ENCODE measurements around the gene LARGE1.
"Not testable (repeated sequence)": the region's sequence is repeated elsewhere in the genome, so short reads cannot be mapped to it uniquely, and the experiment has no call there.

The LARGE1 gene

DNA sequence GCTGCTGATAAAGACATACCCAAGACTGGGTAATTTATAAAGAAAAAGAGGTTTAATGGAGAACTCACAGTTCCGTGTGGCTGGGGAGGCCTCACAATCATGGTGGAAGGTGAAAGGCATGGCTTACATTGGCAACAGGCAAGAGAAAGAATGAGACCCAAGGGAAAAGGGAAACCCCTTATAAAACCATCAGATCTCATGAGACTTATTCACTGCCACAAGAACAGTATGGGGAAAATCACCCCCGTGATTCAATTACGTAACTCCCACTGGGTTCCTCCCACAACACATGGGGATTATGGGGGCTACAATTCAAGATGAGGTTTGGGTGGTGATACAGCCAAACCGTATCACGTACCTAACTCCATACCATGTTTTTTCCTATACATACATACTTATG is 557.0 kb downstream of the LARGE1 start:
- not testable (repeated sequence) for DNase-seq (ENCODE audit: low read depth in 3 of 3)

DNA sequence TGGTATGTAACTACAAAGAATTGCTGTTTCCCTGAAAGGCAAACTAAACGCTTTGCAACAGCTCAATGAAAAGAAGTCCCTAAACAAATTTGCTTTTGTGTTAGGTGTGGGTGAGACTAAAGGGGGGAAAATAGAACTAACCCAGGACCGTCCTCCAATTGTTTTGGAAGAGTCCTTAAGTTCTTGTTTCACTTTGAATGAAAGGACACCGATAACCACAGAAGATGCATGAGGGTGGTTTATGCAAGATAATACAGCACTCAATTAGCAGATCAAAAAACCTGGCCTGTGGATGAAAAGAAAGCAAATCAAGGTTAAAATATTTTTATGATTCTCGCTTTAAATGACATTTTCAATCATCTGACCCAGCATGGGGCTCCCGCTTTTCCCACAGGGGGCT is 557.6 kb downstream of the LARGE1 start:
- no peak for DNase-seq (ENCODE audit: low read depth in 3 of 3)

DNA sequence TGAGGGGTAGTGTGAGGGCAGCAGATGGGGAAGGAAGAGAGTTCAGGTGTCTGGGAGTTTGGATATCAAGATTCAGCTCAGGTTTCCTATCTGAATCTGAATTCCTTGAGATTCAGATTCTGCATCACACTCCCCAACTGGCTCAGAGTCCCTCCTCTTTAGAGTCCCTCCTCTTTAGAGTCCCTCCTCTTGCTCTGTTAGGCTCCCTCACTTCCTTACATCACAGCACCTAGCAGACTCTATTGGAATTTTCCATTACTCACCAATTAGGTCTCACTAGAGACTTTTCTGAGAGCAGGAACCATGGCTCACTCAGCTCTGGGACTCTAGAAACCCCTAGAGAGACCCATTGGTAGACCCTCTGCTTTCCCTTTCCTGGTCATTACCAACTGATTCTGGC is 558.7 kb downstream of the LARGE1 start:
- no peak for DNase-seq (ENCODE audit: low read depth in 3 of 3)

DNA sequence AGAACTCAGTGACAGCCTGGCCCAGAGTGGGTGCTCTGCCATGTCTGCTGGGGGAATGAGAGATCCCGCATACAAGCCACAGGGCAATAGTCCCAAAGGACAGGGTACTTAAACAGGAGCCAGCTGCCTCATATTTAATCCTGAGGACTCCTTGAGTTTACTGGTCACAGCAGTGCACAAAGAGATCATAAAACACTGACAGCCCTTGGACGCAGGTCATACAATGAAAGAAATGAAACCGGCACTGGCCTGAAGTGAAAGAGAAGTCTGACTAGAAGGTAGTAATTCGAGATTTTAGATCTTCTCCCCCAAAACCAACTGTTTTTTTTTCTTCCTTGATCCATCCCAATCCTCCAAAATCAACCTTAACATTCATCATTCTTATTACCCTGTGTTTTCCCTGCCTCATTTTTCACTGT is 562.3 kb downstream of the LARGE1 start:
- no peak for DNase-seq (ENCODE audit: low read depth in 3 of 3)

DNA sequence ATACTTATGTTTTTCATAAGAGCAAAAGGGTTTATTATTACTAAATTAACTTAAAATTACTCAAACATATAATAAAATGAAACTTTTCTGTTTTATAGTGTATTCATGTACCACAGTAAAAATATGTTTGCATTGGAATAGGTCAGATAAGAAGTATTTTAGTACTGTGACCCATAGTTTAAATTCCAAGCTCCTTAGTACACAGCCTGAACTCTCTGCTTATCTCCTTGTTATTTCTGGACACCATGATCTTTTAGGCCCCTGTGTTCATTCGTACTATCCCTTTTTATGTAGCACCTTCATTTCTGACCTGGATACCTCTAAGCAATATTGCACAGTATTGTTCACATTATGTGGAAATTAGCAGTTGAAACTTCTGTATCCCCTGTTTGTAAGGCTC is 565.3 kb downstream of the LARGE1 start:
- DNase-seq (ENCODE audit: low read depth in 3 of 3), result no peak

DNA sequence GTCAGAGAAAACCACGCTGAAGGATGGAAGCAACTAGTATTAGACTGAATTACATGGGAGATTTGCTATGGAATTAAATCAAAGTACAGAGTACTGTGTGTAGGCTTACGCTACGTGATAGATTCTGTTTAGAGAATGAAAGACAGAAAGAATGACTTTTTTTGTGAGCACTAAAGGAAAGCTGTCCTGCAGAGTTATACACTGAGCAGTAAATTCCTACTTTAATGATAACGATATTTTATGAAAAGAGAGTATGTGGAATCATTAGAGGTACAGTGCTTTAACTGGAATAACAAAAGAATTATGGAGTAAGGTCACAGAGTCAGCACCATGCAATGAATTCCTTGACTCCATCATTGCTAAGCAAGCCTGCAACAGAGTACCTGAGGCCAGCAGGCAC is 566.8 kb downstream of the LARGE1 start:
- DNase-seq (ENCODE audit: low read depth in 3 of 3), result no peak

DNA sequence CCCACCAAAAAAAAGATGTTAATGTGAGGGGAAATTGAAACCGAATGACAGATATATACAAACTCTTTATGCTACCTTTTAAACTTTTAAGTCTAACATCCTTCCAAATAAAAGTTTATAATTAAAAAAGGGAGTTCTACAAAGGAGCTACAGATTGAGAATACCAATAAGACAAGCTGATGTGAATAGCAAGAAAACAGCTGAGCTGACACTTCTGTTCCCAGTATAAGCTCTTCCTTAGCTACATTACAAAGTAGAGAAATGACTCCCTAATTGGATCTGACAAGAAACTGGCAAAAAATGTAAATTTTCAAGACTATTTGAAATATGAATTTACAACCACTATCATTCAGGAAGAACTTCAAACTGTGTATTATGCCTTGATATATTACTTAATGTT is 567.5 kb downstream of the LARGE1 start:
- DNase-seq (ENCODE audit: low read depth in 3 of 3), result no peak

DNA sequence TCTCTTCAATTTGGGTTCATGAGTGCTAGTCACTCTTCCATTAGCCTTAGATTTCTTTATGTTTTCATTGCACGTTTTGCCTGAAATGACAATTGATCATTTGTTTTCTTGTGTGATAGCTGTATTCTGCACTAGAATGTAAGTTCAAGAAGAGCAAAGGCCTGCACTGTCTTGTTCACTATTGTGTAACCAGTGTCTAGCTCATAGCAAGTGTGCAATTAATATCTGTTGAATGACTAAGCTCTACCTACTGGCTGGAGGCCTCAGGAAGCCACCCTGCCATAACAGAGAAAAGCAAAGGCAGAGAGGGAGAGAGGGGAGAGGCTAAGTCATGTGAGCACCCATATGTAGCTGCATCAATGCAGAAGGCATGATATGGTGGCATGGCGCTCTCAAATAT is 569.3 kb downstream of the LARGE1 start:
- DNase-seq (ENCODE audit: low read depth in 3 of 3), result no peak

DNA sequence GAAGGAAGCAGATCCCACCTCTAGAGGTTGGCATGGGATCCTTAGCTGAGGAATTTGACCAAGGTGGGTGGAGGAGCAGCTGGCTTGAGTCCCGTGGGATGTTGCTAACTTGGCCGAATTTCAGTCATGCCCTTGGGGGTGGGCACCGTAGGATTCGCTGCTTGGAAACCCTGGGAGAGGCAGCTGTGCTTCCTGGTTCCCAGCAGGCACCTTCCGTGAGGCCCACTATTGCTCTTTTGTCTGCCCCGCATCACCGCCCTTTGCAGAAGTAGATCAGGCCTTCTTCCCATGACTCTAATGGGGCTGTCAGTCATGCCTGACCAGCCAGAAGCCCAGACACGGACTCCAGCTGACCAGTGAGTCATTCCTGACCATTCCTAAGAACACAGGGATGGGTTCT is 569.8 kb downstream of the LARGE1 start:
- DNase-seq (ENCODE audit: low read depth in 3 of 3), result no peak

DNA sequence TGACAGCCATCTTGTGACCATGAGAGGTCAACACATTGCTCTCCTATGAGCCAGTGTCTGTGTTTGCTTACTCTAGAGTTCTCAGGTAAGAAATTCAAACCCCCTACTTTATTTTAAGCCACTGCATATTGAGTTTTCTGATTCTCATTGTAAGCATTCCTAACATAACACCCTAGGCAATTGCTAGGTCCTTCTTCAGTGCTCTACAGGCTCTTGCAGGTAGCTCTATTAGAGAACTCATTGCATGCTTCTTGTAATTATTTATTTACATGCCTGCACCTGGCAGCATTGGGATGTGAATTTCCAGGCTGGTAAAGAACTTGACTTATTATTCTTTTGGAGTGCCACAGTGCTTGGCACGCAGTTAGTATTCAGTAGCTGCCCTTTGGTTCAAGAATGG is 573.3 kb downstream of the LARGE1 start:
- DNase-seq (ENCODE audit: low read depth in 3 of 3), result no peak

DNA sequence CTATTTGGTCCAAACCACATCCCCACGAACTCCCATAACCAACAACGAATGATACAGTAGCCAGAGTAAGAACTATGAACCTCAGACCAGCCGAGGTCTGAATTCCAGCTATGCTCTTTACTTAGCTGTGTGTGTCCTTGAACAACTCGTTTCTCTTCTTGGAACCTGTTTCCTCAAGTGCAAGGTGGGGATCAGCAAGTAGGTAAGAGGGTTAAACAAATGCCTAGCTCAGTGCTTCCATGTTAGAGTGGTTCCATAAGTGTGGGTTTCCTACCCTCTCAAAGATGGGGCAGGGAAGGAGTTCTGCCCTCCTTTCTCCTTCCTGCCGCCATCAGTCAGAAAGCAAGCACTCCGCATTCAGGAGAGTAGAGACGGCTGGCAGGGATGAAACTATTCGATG is 578.7 kb downstream of the LARGE1 start:
- no peak for DNase-seq (ENCODE audit: low read depth in 3 of 3)

DNA sequence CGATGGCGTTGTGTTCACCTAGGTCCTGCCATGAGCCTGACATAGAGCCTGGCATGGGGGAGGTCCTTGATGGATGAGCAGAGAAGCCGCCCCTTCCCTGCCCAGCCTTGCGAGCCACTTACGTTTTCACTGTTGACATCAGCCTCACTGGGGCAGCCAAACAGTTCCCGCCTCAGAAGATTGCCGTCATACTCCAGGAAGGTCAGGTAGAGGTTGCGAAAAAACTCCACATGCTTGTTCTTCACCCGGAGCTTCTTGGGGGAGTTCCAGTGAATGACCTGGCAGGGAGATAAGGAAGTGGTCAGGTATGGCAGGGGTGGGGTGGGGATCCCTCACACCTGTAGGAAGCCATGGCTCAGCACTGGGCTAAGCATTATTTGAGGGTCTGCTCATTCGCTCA is 582.8 kb downstream of the LARGE1 start:
- DNase-seq (ENCODE audit: low read depth in 3 of 3), result no peak

DNA sequence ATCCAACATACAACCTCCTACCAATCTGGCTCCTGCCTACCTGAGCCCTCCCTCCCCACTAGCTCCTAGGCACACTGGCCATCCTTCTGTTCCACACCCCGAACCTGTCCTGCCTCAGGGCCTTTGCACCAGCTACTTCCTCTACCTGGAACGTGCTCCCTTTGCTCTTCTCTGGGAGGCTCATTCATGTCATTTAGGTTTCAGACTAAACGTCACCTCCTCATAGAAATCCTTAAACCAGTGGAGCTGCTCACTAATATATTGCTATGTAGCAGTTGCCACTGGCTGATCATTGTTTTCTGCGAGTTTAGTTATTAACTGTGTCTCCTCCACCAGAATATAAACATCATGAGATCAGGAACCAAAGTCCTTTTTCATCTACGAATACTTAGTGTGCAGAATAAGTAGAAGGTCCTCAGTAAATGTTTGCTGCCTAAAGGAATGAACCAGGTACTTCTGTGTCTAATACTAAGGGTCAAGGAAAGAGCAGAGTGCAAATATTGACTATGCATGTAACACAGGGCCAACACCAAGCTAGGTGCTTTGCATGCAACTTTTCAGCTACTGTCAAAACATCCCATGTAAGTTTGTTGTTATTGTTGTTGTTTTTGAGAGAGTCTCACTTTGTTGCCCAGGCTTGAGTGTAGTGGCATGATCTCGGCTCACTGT is 584.5 kb downstream of the LARGE1 start:
- DNase-seq (ENCODE audit: low read depth in 3 of 3), result no peak

DNA sequence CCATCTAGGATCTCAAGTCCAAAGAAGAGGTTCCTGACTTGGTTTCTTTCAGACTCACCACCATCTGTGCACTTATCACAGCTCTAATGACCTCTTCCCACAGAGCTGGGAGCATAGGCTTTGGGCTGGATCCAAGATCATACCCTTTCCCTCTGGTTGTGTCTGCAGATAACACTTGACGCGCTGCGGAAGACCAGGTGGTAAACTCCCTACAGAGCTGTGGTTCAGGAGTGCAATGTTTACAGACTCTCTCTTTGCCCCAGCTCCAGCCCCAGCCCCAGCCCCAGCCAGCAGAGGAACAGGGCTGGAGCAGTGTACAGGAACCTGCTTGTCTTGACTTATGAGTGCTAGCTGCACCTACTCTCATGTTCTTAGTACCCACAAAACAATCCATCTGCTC is 587.7 kb downstream of the LARGE1 start:
- DNase-seq (ENCODE audit: low read depth in 3 of 3), result no peak

DNA sequence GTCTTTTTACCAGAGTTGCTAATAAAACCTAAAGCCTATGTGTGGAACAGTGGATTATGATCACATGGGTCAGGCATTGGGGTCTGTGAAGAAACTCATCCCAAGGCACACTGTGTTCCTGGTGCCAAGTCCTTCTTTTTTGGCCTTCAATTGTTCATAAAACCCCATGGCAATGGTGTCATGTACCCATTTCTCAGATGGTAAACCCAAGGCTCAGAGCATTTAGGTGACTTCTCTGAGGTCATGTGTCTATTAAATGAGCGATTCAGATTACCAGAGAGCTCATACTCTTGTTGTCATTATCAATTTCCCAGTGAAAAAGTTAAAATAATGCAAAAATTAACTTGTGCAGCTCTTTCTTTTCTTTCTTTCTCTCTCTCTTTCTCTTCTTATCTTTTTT is 589.3 kb downstream of the LARGE1 start:
- no peak for DNase-seq (ENCODE audit: low read depth in 3 of 3)

DNA sequence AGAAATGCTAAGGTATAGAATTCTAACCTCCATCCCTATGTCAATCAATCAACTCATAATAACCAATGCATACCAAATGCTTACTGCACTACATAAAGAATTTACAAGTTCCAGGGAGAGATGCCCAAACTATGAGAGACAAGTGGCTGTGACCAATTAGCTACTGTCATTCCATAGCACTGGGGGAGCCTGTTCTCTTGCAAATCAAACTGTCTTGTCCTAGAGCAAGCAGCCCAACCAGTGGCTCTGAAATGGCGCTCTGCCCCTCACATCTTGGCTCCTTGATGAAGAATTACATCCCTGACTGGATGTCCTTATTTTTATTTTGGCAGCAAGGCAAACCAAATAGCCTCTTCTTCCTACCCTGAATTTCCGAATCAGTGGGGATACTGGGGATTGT is 589.7 kb downstream of the LARGE1 start:
- no peak for DNase-seq (ENCODE audit: low read depth in 3 of 3)

DNA sequence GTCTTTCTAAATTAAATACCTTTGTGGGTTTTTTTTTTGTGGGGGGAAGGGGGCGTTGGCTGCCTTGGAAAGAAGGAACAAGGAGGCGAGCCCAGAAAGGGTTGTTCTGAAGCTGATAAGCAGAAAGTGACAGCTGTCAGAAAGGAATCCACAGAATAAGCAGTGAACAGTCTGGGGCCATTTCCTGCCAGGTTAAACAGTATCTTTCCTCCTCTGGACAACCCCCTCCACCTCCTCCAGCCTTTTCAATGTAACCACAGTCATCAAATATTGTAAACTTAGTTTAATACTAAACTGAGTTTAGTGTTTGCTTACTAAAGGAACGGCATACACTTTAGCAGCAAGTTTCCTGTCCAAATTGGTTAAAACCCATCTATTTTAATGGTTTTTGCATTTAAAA is 590.9 kb downstream of the LARGE1 start:
- DNase-seq (ENCODE audit: low read depth in 3 of 3), result no peak

DNA sequence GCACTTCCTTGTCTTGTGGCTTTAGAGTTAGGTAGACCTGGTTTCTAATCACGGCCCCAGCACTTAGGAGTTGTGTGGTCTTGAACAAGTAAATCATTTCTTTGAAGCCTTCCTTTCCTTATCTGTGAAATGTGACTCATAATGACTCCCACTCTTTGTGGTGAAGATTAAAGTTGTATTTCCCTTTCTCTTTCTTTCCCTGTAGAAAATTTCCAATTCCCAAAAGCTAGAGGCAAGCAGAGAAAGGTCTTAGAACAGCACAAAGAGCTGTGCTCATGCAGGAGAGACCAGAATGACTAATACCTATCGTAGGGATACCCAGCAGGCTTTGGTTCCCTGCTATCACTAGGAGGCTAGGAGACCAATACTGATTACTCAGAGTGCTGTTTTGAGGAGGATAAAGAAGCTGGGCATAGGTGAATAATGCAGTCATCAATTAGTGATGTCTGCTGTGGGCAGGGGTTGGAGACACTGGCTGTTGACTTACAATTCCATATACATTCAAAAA is 591.4 kb downstream of the LARGE1 start:
- no peak for DNase-seq (ENCODE audit: low read depth in 3 of 3)

DNA sequence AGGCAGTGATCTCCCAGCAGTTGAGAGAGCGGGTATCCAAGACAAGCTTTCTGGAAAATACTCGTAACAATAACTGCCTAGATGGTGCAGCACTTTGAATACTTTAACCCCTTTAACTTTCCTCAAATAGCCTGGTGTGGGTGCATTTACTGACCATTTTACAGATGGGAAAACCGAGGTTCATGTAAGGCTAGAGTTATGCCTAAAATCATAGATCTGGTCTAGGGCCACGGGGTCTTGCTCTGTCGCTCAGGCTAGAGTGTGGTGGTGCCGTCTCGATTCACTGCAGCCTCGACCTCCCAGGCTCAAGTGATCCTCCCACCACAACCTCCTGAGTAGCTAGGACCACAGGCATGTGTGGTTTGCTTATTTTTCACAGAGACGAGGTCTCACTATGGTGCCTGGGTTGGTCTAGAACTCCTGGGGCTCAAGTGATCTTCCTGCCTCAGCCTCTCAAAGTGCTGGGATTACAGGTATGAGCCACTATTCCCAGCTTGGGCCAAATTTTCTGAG is 592.9 kb downstream of the LARGE1 start:
- no peak for DNase-seq (ENCODE audit: low read depth in 3 of 3)

DNA sequence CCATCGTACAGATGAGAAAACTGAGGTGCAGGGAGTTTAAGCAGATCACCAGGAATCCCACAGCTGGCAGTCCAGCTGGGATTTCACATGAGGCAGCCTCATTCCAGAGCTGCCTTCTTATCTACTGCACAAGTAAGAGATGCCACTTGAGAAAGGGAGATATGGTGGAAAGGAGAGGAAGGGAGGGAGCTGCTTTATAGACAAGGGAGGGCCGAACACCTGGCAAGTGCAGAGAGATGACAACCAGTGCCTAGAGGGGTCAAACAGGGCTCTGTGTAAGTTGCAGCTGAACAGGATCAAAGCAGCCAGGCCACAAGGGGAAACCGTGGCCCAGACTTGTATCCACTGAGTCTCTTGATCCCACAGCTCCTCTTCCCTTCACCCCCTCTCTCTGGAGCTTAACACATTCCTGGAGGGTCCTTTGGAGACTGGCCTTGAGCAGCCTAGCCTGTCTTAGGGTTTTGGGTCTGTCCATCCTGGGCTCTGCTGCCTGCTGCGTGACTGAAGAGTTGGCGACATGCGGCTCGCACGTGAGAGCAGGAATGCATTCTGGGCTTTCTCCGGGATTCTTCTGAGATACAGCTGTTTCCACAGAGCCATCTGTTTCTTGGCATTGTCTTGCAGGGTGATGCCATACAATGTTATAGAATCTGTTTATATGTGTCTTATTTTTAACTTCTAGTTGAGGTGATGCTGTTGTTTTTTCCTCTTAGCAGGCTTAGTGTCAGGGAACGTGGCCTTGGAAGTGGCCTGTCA is 593.6 kb downstream of the LARGE1 start:
- DNase-seq (ENCODE audit: low read depth in 3 of 3), result no peak

DNA sequence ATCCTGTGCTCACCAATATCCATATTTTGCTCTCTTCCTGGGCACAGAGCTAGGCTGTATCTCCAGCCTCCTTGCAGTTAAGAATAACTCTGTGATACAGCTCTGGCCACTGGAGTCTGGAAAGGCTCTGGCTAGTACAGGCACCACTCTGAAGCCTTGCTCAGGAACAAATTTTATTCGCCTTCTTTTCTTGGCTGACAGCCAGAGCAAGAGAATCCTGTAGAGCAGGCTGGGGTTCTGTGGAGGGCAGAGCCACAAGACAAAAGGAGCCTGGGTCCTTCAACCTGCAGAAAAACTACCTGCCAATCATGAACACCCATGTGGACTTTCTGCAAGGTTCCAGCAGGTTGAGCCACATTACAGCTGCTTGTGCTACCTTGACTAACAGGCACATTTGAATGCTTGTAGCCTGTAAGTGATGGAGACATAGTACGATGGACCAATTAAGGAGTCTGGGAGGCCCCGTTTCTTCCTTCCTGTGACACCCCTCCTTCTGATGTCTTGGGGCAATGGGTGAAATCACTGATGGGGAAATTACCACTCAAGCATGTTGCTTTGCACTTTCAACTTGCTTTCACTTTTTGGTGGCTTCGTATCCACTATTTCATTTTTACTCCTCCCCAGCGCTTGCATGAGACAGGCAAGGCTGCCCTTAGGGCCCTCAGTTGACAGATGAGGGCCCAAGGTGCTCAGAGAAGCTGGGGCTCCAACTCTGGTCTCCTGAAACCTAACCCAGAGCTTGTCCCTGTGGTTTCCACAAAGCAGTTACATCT is 594.9 kb downstream of the LARGE1 start:
- DNase-seq (ENCODE audit: low read depth in 3 of 3), result no peak

DNA sequence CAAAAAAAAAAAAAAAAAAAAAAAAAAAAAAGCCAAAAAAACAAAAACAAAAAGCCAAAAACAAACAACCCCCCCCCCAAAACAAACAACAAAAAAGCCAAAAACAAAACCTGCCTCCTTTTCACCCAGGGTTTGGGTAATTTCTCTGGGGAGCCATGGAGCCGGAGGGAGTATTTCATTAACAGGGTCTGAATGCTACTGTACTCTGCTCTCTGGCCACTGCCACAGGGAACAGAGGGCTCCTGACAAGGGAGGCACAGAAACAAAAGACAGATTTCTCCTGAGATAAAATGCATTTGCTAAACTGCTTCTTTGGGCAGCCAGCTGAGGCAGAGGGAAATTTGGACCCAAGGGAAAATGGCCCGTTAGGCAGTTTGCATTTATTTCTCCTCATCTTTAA is 596.0 kb downstream of the LARGE1 start:
- no peak for DNase-seq (ENCODE audit: low read depth in 3 of 3)

DNA sequence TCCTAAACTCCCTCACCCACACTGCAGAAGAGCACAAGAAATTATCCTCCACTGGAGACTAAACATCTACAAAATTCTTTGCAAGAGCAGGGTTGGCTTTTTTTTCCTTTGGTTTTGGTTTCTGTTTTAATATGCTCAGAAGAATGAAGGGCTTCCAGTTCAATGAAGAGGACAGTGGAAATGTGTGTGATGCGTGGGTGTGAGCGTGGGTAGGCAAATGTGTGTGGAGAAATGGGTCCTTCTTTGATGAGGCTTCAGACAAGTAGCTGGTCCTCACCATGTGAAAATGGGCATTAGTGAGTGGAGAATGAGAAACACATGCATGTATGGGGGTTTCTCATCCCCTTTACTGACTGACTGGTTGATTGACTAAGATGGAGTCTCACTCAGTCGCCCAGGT is 598.8 kb downstream of the LARGE1 start:
- DNase-seq (ENCODE audit: low read depth in 3 of 3), result no peak
